ENCODE data around the gene WNT3A. TPM values are rescaled to one million over a fixed set of nuclear protein-coding genes. Genes with fewer than 3 reads are reported as not detected.

WNT3A gene
- total RNA-seq, 1 experiment from 2014 or later = 0.24 TPM

GRCh38 chr1:228088586-228089498 lies 82.0 kb downstream of the WNT3A start:
- H3K27me3 ChIP-seq (ENCODE audit: insufficient read depth, low read depth) = no peaks in the 10 kb centered on the region
- intact Hi-C loops (cut with micrococcal nuclease; ENCODE audit: unreplicated experiment) = no loop called here
- H3K4me1 ChIP-seq (replicated peaks; ENCODE audit: insufficient read depth) = peaks cover 72% of the 10 kb centered on the region
- peak overlapping the region; percentile 100; the same call in 1 of the 2 replicates for H3K4me2 ChIP-seq
- no peaks in the 10 kb centered on the region for H3K9me2 ChIP-seq (ENCODE audit: insufficient read depth)
- no TSS peak for BruUV-seq (replicated peaks)
- H3K4me3 ChIP-seq = no peak overlapping the region
- peaks cover 56% of the 10 kb centered on the region for H3K36me3 ChIP-seq (ENCODE audit: low read depth)
- peaks cover 62% of the 10 kb centered on the region; the same call in 1 of the 2 replicates for H3F3A ChIP-seq (ENCODE audit: insufficient read depth, low read depth)
- no peak for DNase-seq
- ChIA-PET CTCF (interaction anchor here (0.6 kb wide), 2 partner anchors 28 to 530 kb away, joined by 3 to 4 read pairs; no protein-coding TSS in a partner anchor), POLR2A (ENCODE audit: unreplicated experiment) (no interaction called here)
- TF ChIP-seq EZH2 (IDR thresholded peaks at IDR 0.05; ENCODE audit: low read depth) (no peak), CTCF (conservative IDR thresholded peaks at IDR 0.05) (no peak)
- H3K79me2 ChIP-seq (ENCODE audit: low read depth) = peaks cover 100% of the 10 kb centered on the region
- peaks cover under 1% of the 10 kb centered on the region; the same call in 1 of the 2 replicates for H3K9me3 ChIP-seq (ENCODE audit: insufficient read depth, low read depth)
- no peak overlapping the region for H3K27ac ChIP-seq
- H4K20me1 ChIP-seq (ENCODE audit: insufficient read depth) = peaks cover 100% of the 10 kb centered on the region
- no peak overlapping the region for H2AFZ ChIP-seq

GRCh38 chr1:228089519-228090380 lies 83.0 kb downstream of the WNT3A start:
- Histone ChIP-seq H4K20me1 (ENCODE audit: insufficient read depth) (peaks cover 100% of the 10 kb centered on the region), H3K27me3 (ENCODE audit: insufficient read depth, low read depth) (no peaks in the 10 kb centered on the region), H2AFZ (no peak overlapping the region), H3K4me2 (no peak overlapping the region), H3F3A (ENCODE audit: insufficient read depth, low read depth) (peaks cover 54% of the 10 kb centered on the region; the same call in 1 of the 2 replicates), H3K36me3 (ENCODE audit: low read depth) (peaks cover 57% of the 10 kb centered on the region), H3K9me3 (ENCODE audit: insufficient read depth, low read depth) (peaks cover 2% of the 10 kb centered on the region; the same call in 1 of the 2 replicates), H3K4me1 (replicated peaks; ENCODE audit: insufficient read depth) (peaks cover 64% of the 10 kb centered on the region), H3K4me3 (no peak overlapping the region), H3K9me2 (ENCODE audit: insufficient read depth) (no peaks in the 10 kb centered on the region), H3K79me2 (ENCODE audit: low read depth) (peaks cover 100% of the 10 kb centered on the region), H3K27ac (no peak overlapping the region)
- intact Hi-C loops (cut with micrococcal nuclease; ENCODE audit: unreplicated experiment) = no loop called here
- CTCF ChIA-PET = interaction anchor here (1.0 kb wide), 1 partner anchor 90 kb away, joined by 3 read pairs; no protein-coding TSS in a partner anchor
- TF ChIP-seq EZH2 (IDR thresholded peaks at IDR 0.05; ENCODE audit: low read depth) (no peak), CTCF (conservative IDR thresholded peaks at IDR 0.05) (no peak)
- no TSS peak for BruUV-seq (replicated peaks)
- no peak for DNase-seq
- POLR2A ChIA-PET (ENCODE audit: unreplicated experiment) = no interaction called here

GRCh38 chr1:228090613-228091081 lies 83.8 kb downstream of the WNT3A start:
- Histone ChIP-seq H3K36me3 (ENCODE audit: low read depth) (peaks cover 61% of the 10 kb centered on the region), H3K79me2 (ENCODE audit: low read depth) (peaks cover 100% of the 10 kb centered on the region), H3K4me3 (no peak overlapping the region), H3K27ac (no peak overlapping the region), H3K9me2 (ENCODE audit: insufficient read depth) (no peaks in the 10 kb centered on the region), H3K4me2 (no peak overlapping the region), H3K4me1 (replicated peaks; ENCODE audit: insufficient read depth) (peaks cover 55% of the 10 kb centered on the region), H4K20me1 (ENCODE audit: insufficient read depth) (peaks cover 100% of the 10 kb centered on the region), H3K27me3 (ENCODE audit: insufficient read depth, low read depth) (no peaks in the 10 kb centered on the region), H3K9me3 (ENCODE audit: insufficient read depth, low read depth) (peaks cover 2% of the 10 kb centered on the region; the same call in 1 of the 2 replicates), H2AFZ (no peak overlapping the region), H3F3A (ENCODE audit: insufficient read depth, low read depth) (peaks cover 54% of the 10 kb centered on the region; the same call in 1 of the 2 replicates)
- BruUV-seq (replicated peaks) = no TSS peak
- ChIA-PET POLR2A (ENCODE audit: unreplicated experiment) (no interaction called here), CTCF (interaction anchor here (1.0 kb wide), 1 partner anchor 91 kb away, joined by 3 read pairs; no protein-coding TSS in a partner anchor)
- intact Hi-C loops (cut with micrococcal nuclease; ENCODE audit: unreplicated experiment) = no loop called here
- no peak for DNase-seq
- no peak for TF ChIP-seq CTCF (conservative IDR thresholded peaks at IDR 0.05)
- TF ChIP-seq EZH2 (IDR thresholded peaks at IDR 0.05; ENCODE audit: low read depth) = no peak
